BJ (cell line): Measurements from ENCODE around the gene MAP3K14. TPM values are rescaled to one million over a fixed set of nuclear protein-coding genes. Genes with fewer than 3 reads are reported as not detected.
A peak's percentile ranks its signal among the peaks of the same experiment; 100 is the strongest.

ENCODE experiments used
- CTCF ChIA-PET: fragments of 350-600 bp; formaldehyde crosslinking; extraction: SDS; loops from one replicate; lab custom pipeline; 2021; ENCODE audit warnings: antibody characterized with exemption, inconsistent platforms; lab: Yijun Ruan, JAX
- POLR2A ChIA-PET: fragments of 300-600 bp; sonication (Branson Sonifier 250); formaldehyde crosslinking; extraction: SDS; loops from one replicate; lab custom pipeline; 2021; ENCODE audit warnings: antibody characterized with exemption; lab: Charles Lee
- DNase-seq: peaks from one replicate; pipeline ENCODE4 v3.0.0-alpha.2; 2011; ENCODE audit warnings: low read depth
- H3K27me3 ChIP-seq: 2 replicates; pipeline ENCODE4 v1.6.0; 2011; ENCODE audit warnings: low read length; ENCODE audit not compliant: control insufficient read depth, insufficient read depth
- H3K36me3 ChIP-seq: 2 replicates; pipeline ENCODE4 v1.5.1; 2011; ENCODE audit warnings: low read length; ENCODE audit not compliant: control insufficient read depth, insufficient read depth
- H3K4me3 ChIP-seq: 2 replicates; pipeline ENCODE4 v1.5.1; 2011; ENCODE audit warnings: low read depth, mild to moderate bottlenecking, control low read depth, low read length
- CTCF ChIP-seq: IDR thresholded peaks from 2 replicates; pipeline ENCODE4 v1.5.1; 2011; ENCODE audit warnings: low read depth, mild to moderate bottlenecking, control low read depth, inconsistent platforms, low read length, moderate library complexity; ENCODE audit not compliant: insufficient read depth
- polyA plus RNA-seq: library from polyadenylated mRNA; depleted of rRNA; stranded (reverse); fragments of >200 nt; gene quantifications from 2 replicates; pipeline ENCODE4 v1.2.3, GENCODE V29; 2011

Gene MAP3K14
- polyA plus RNA-seq, 1 experiment = 6.5 TPM

- TF ChIP-seq CTCF = no peak
- ChIA-PET CTCF (interaction anchor here (0.7 to 4.0 kb wide), 9 partner anchors 11 to 148 kb away, joined by 3 to 27 read pairs (median 3); partner anchors contain the start of genes ACBD4 and MAP3K14), POLR2A (no interaction called here)
- no peak for DNase-seq
- peaks cover 34% of the 10 kb centered on the region for H3K36me3 ChIP-seq
- no peak overlapping the region for H3K4me3 ChIP-seq
- H3K27me3 ChIP-seq = no peaks in the 10 kb centered on the region
Observed at GRCh38 chr17:45282683-45283644, 33.9 kb downstream of the MAP3K14 start.

GRCh38 chr17:45279898-45280297, 36.9 kb downstream of the MAP3K14 start:
- ChIA-PET CTCF (interaction anchor here (0.9 to 3.9 kb wide), 2 partner anchors 36 to 107 kb away, joined by 3 to 28 read pairs; partner anchors contain the start of gene MAP3K14), POLR2A (no interaction called here)
- Histone ChIP-seq H3K4me3 (no peak overlapping the region), H3K27me3 (no peaks in the 10 kb centered on the region), H3K36me3 (peaks cover 19% of the 10 kb centered on the region)
- no peak for DNase-seq
- no peak for TF ChIP-seq CTCF

- no peak overlapping the region for H3K4me3 ChIP-seq
- TF ChIP-seq CTCF = no peak
- no peak for DNase-seq
- POLR2A ChIA-PET = no interaction called here
- H3K36me3 ChIP-seq = peaks cover 19% of the 10 kb centered on the region
- CTCF ChIA-PET = interaction anchor here (0.6 to 4.0 kb wide), 24 partner anchors 11 to 149 kb away, joined by 3 to 83 read pairs (median 12); partner anchors contain the start of genes HEXIM1 and MAP3K14
- no peaks in the 10 kb centered on the region for H3K27me3 ChIP-seq
Observed at GRCh38 chr17:45277992-45278391, 38.8 kb downstream of the MAP3K14 start.

- POLR2A ChIA-PET = interaction anchor here (0.6 kb wide), 1 partner anchor 214 kb away, joined by 5 read pairs; no protein-coding TSS in a partner anchor
- no peak for DNase-seq
- CTCF ChIA-PET = interaction anchor here (0.6 to 4.0 kb wide), 39 partner anchors 8 to 150 kb away, joined by 3 to 83 read pairs (median 7); partner anchors contain the start of genes ACBD4, FMNL1, HEXIM1 and MAP3K14
- H3K27me3 ChIP-seq = no peaks in the 10 kb centered on the region
- no peak overlapping the region for H3K4me3 ChIP-seq
- peak; percentile 82 for TF ChIP-seq CTCF
- H3K36me3 ChIP-seq = peaks cover 17% of the 10 kb centered on the region
Observed at GRCh38 chr17:45277216-45277849, 39.5 kb downstream of the MAP3K14 start.
